Measurements from ENCODE around the gene TTC23. TPM values are rescaled to one million over a fixed set of nuclear protein-coding genes. Genes with fewer than 3 reads are reported as not detected.

Gene TTC23
- total RNA-seq, 1 experiment from 2014 or later = 13.4 TPM

DNA sequence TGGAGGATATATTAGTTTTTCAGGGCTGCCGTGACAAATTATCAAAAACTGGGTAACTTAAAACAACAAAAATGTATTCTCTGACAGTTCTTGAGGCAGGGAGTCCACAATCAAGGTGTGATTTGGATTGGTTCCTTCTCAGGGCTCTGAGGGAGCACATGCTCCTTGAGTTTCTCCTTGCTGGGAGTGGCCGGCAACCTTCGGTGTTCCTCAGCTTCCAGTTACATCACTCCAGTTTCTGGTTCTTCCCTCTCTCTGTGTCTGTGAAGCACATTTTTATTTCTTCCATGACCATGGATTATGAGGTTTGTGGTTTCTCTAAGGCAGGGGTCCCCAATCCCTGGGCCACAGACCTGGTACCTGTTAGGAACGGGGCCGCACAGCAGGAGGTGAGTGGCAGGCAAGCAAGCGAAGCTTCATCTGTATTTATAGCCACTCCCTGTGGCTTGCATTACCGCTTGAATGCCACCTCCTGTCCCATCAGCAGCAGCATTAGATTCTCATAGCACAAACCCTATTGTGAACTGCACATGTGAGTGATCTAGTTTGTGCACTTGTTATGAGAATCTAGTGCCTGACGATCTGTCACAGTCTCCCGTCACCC lies 26.2 kb upstream of the TTC23 start:
- no peak for TF ChIP-seq EZH2 (IDR thresholded peaks at IDR 0.05; ENCODE audit: borderline replicate concordance, low read depth, low read length, poor library complexity, severe bottlenecking)
- TF ChIP-seq, protein P1, sequence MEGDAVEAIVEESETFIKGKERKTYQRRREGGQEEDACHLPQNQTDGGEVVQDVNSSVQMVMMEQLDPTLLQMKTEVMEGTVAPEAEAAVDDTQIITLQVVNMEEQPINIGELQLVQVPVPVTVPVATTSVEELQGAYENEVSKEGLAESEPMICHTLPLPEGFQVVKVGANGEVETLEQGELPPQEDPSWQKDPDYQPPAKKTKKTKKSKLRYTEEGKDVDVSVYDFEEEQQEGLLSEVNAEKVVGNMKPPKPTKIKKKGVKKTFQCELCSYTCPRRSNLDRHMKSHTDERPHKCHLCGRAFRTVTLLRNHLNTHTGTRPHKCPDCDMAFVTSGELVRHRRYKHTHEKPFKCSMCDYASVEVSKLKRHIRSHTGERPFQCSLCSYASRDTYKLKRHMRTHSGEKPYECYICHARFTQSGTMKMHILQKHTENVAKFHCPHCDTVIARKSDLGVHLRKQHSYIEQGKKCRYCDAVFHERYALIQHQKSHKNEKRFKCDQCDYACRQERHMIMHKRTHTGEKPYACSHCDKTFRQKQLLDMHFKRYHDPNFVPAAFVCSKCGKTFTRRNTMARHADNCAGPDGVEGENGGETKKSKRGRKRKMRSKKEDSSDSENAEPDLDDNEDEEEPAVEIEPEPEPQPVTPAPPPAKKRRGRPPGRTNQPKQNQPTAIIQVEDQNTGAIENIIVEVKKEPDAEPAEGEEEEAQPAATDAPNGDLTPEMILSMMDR (conservative IDR thresholded peaks at IDR 0.05; ENCODE audit: low read depth, low read length) = no peak
- intact Hi-C loops (cut with micrococcal nuclease; ENCODE audit: unreplicated experiment) = no loop called here
- POLR2A ChIA-PET (ENCODE audit: low non-redundant PET) = no interaction called here
- Histone ChIP-seq H3K36me3 (ENCODE audit: insufficient read depth, low read length, poor library complexity, severe bottlenecking) (no peaks in the 10 kb centered on the region), H3K4me1 (ENCODE audit: insufficient read depth, low read length, poor library complexity, severe bottlenecking) (no peaks in the 10 kb centered on the region), H3K9me3 (ENCODE audit: low read depth, low read length, poor library complexity, severe bottlenecking) (no peaks in the 10 kb centered on the region), H3K27ac (ENCODE audit: low read depth, low read length, poor library complexity, severe bottlenecking) (no peak overlapping the region), H3K4me3 (ENCODE audit: low read depth, low read length, poor library complexity, severe bottlenecking) (no peak overlapping the region), H3K27me3 (replicated peaks; ENCODE audit: insufficient read depth, low read depth, low read length, poor library complexity) (no peaks in the 10 kb centered on the region)
- BruUV-seq (replicated peaks) = no TSS peak
- DNase-seq (ENCODE audit: low spot score) = no peak
- CTCF ChIA-PET = no interaction called here

DNA sequence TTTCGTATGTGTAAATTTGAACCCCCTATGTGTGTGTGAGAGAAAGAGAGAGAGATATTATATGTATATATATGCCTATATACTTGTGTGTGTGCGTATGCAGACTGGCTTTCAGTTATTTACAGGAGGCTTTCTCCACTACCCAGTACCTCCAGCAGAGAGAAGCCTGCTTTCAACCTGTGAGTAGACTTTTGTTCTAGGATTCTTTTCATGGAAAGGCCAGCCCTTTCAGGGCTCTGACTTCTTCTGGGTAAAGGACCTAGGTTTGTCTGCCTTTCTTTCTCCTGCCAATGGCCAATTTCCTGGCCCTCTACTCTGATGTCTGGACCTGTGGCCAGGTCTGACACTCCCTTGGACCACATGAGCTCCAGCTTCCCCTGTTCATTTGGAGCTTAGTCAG lies 25.7 kb upstream of the TTC23 start:
- TF ChIP-seq, protein P1 (conservative IDR thresholded peaks at IDR 0.05; ENCODE audit: low read depth, low read length) = no peak
- TF ChIP-seq EZH2 (IDR thresholded peaks at IDR 0.05; ENCODE audit: borderline replicate concordance, low read depth, low read length, poor library complexity, severe bottlenecking) = no peak
- H3K4me1 ChIP-seq (ENCODE audit: insufficient read depth, low read length, poor library complexity, severe bottlenecking) = no peaks in the 10 kb centered on the region
- POLR2A ChIA-PET (ENCODE audit: low non-redundant PET) = no interaction called here
- H3K4me3 ChIP-seq (ENCODE audit: low read depth, low read length, poor library complexity, severe bottlenecking) = no peak overlapping the region
- intact Hi-C loops (cut with micrococcal nuclease; ENCODE audit: unreplicated experiment) = no loop called here
- CTCF ChIA-PET = interaction anchor here (1.0 kb wide), 1 partner anchor 429 kb away, joined by 4 read pairs; no protein-coding TSS in a partner anchor
- BruUV-seq (replicated peaks) = no TSS peak
- no peak overlapping the region for H3K27ac ChIP-seq (ENCODE audit: low read depth, low read length, poor library complexity, severe bottlenecking)
- no peaks in the 10 kb centered on the region for H3K9me3 ChIP-seq (ENCODE audit: low read depth, low read length, poor library complexity, severe bottlenecking)
- DNase-seq (ENCODE audit: low spot score) = no peak
- H3K36me3 ChIP-seq (ENCODE audit: insufficient read depth, low read length, poor library complexity, severe bottlenecking) = no peaks in the 10 kb centered on the region
- H3K27me3 ChIP-seq (replicated peaks; ENCODE audit: insufficient read depth, low read depth, low read length, poor library complexity) = no peaks in the 10 kb centered on the region

- ChIA-PET CTCF (interaction anchor here (1.0 to 2.2 kb wide), 2 partner anchors 430 to 431 kb away, joined by 4 to 36 read pairs; no protein-coding TSS in a partner anchor), POLR2A (ENCODE audit: low non-redundant PET) (no interaction called here)
- TF ChIP-seq EZH2 (IDR thresholded peaks at IDR 0.05; ENCODE audit: borderline replicate concordance, low read depth, low read length, poor library complexity, severe bottlenecking) = no peak
- TF ChIP-seq, protein P1 (conservative IDR thresholded peaks at IDR 0.05; ENCODE audit: low read depth, low read length) = no peak
- H3K4me3 ChIP-seq (ENCODE audit: low read depth, low read length, poor library complexity, severe bottlenecking) = no peak overlapping the region
- no peaks in the 10 kb centered on the region for H3K4me1 ChIP-seq (ENCODE audit: insufficient read depth, low read length, poor library complexity, severe bottlenecking)
- intact Hi-C loops (cut with micrococcal nuclease; ENCODE audit: unreplicated experiment) = loop anchor here (5.0 kb wide), 2 partner anchors 428 to 484 kb away; no protein-coding TSS in a partner anchor
- no peak for DNase-seq (ENCODE audit: low spot score)
- no peaks in the 10 kb centered on the region for H3K27me3 ChIP-seq (replicated peaks; ENCODE audit: insufficient read depth, low read depth, low read length, poor library complexity)
- H3K27ac ChIP-seq (ENCODE audit: low read depth, low read length, poor library complexity, severe bottlenecking) = no peak overlapping the region
- no peaks in the 10 kb centered on the region for H3K36me3 ChIP-seq (ENCODE audit: insufficient read depth, low read length, poor library complexity, severe bottlenecking)
- H3K9me3 ChIP-seq (ENCODE audit: low read depth, low read length, poor library complexity, severe bottlenecking) = no peaks in the 10 kb centered on the region
- BruUV-seq (replicated peaks) = no TSS peak
Observed at GRCh38 chr15:99273801-99274200, 24.4 kb upstream of the TTC23 start.
